ENCODE results near the gene MAD1L1. TPM values are rescaled to one million over a fixed set of nuclear protein-coding genes. Genes with fewer than 3 reads are reported as not detected.

MAD1L1 gene
- polyA plus RNA-seq, 3 donors from 2014 or later: 85.0 to 166 (median 97.0) TPM

GRCh38 chr7:1898628-1899185 lies 334.0 kb downstream of the MAD1L1 start:
- H3K9me3 Mint-ChIP-seq: no peaks in the 10 kb centered on the region
- peaks cover 0 to 3% (median 2%) of the 10 kb centered on the region in 3 donors for H3K27me3 Mint-ChIP-seq (ENCODE audit: low read depth in 3 of 3)
- H3K4me1 Mint-ChIP-seq: peaks cover 5 to 22% of the 10 kb centered on the region in 2 donors
- H3K36me3 Mint-ChIP-seq: peaks cover 0 to 12% (median 5%) of the 10 kb centered on the region in 3 donors
- H3K27ac Mint-ChIP-seq: peak overlapping the region in 1 of 6 donors; percentile 55
- no peak overlapping the region for H3K4me3 Mint-ChIP-seq
- no peak for DNase-seq

GRCh38 chr7:1897861-1898627 lies 334.7 kb downstream of the MAD1L1 start:
- H3K9me3 Mint-ChIP-seq: no peaks in the 10 kb centered on the region
- peak overlapping the region in 1 of 6 donors; percentile 55 for H3K27ac Mint-ChIP-seq
- H3K27me3 Mint-ChIP-seq (ENCODE audit: low read depth in 3 of 3): peaks cover 0 to 3% (median 2%) of the 10 kb centered on the region in 3 donors
- no peak overlapping the region for H3K4me3 Mint-ChIP-seq
- peaks cover 5 to 22% of the 10 kb centered on the region in 2 donors for H3K4me1 Mint-ChIP-seq
- DNase-seq: no peak
- H3K36me3 Mint-ChIP-seq: peaks cover 0 to 12% (median 5%) of the 10 kb centered on the region in 3 donors

GRCh38 chr7:1897076-1897860 lies 335.5 kb downstream of the MAD1L1 start:
- Mint-ChIP-seq H3K36me3 (peaks cover 0 to 12% (median 5%) of the 10 kb centered on the region in 3 donors), H3K4me1 (peaks cover 5 to 22% of the 10 kb centered on the region in 2 donors), H3K27ac (peak overlapping the region in 3 of 6 donors; percentile 7 to 46 (median 40)), H3K4me3 (no peak overlapping the region), H3K9me3 (no peaks in the 10 kb centered on the region), H3K27me3 (ENCODE audit: low read depth in 3 of 3) (peaks cover 0 to 3% (median 2%) of the 10 kb centered on the region in 3 donors)
- DNase-seq: no peak

GRCh38 chr7:1895664-1896515 lies 336.9 kb downstream of the MAD1L1 start:
- DNase-seq: no peak
- no peaks in the 10 kb centered on the region for H3K9me3 Mint-ChIP-seq
- H3K4me3 Mint-ChIP-seq: no peak overlapping the region
- H3K27ac Mint-ChIP-seq: no peak overlapping the region
- peaks cover 11 to 26% of the 10 kb centered on the region in 2 donors for H3K4me1 Mint-ChIP-seq
- H3K36me3 Mint-ChIP-seq: peaks cover 0 to 15% (median 5%) of the 10 kb centered on the region in 3 donors
- H3K27me3 Mint-ChIP-seq (ENCODE audit: low read depth in 3 of 3): peaks cover 0 to 3% (median 2%) of the 10 kb centered on the region in 3 donors

- H3K4me3 Mint-ChIP-seq: no peak overlapping the region
- H3K27ac Mint-ChIP-seq: no peak overlapping the region
- peaks cover 0 to 3% (median 2%) of the 10 kb centered on the region in 3 donors for H3K27me3 Mint-ChIP-seq (ENCODE audit: low read depth in 3 of 3)
- H3K9me3 Mint-ChIP-seq: no peaks in the 10 kb centered on the region
- DNase-seq: no peak
- peaks cover 17 to 31% of the 10 kb centered on the region in 2 donors for H3K4me1 Mint-ChIP-seq
- H3K36me3 Mint-ChIP-seq: peaks cover 0 to 15% (median 5%) of the 10 kb centered on the region in 3 donors
Measured at GRCh38 chr7:1894906-1895663, 337.7 kb downstream of the MAD1L1 start.

- DNase-seq: no peak
- H3K9me3 Mint-ChIP-seq: no peaks in the 10 kb centered on the region
- peaks cover 0 to 3% (median 2%) of the 10 kb centered on the region in 3 donors for H3K27me3 Mint-ChIP-seq (ENCODE audit: low read depth in 3 of 3)
- peaks cover 0 to 15% (median 5%) of the 10 kb centered on the region in 3 donors for H3K36me3 Mint-ChIP-seq
- peaks cover 23 to 37% of the 10 kb centered on the region in 2 donors for H3K4me1 Mint-ChIP-seq
- no peak overlapping the region for H3K4me3 Mint-ChIP-seq
- H3K27ac Mint-ChIP-seq: no peak overlapping the region
Measured at GRCh38 chr7:1894313-1894900, 338.3 kb downstream of the MAD1L1 start.

GRCh38 chr7:1893451-1893850 lies 339.3 kb downstream of the MAD1L1 start:
- Mint-ChIP-seq H3K4me1 (peaks cover 25 to 39% of the 10 kb centered on the region in 2 donors), H3K4me3 (no peak overlapping the region)

GRCh38 chr7:1893036-1893435 lies 339.7 kb downstream of the MAD1L1 start:
- Mint-ChIP-seq H3K36me3 (peaks cover 0 to 21% (median 10%) of the 10 kb centered on the region in 3 donors), H3K4me1 (peaks cover 25 to 40% of the 10 kb centered on the region in 2 donors), H3K27ac (no peak overlapping the region), H3K27me3 (ENCODE audit: low read depth in 3 of 3) (peaks cover 0 to 3% (median 0%) of the 10 kb centered on the region in 3 donors), H3K9me3 (no peaks in the 10 kb centered on the region), H3K4me3 (no peak overlapping the region)
- no peak for DNase-seq

More at GRCh38 chr7:1893451-1893850, 339.3 kb downstream of the MAD1L1 start:
- Mint-ChIP-seq H3K27me3 (ENCODE audit: low read depth in 3 of 3) (peaks cover 0 to 3% (median 0%) of the 10 kb centered on the region in 3 donors), H3K36me3 (peaks cover 0 to 17% (median 7%) of the 10 kb centered on the region in 3 donors), H3K9me3 (no peaks in the 10 kb centered on the region), H3K27ac (no peak overlapping the region)
- no peak for DNase-seq

GRCh38 chr7:1892011-1892965 lies 340.5 kb downstream of the MAD1L1 start:
- Mint-ChIP-seq H3K27me3 (ENCODE audit: low read depth in 3 of 3) (peaks cover 0 to 3% (median 0%) of the 10 kb centered on the region in 3 donors), H3K36me3 (peaks cover 0 to 29% (median 9%) of the 10 kb centered on the region in 3 donors), H3K4me1 (peaks cover 25 to 39% of the 10 kb centered on the region in 2 donors), H3K4me3 (no peak overlapping the region), H3K9me3 (no peaks in the 10 kb centered on the region), H3K27ac (no peak overlapping the region)
- DNase-seq: no peak

- Mint-ChIP-seq H3K4me1 (peaks cover 20 to 37% of the 10 kb centered on the region in 2 donors), H3K27ac (peak overlapping the region in 2 of 6 donors; percentile 23 to 64), H3K36me3 (peaks cover 0 to 21% (median 9%) of the 10 kb centered on the region in 3 donors), H3K9me3 (no peaks in the 10 kb centered on the region), H3K27me3 (ENCODE audit: low read depth in 3 of 3) (no peaks in the 10 kb centered on the region), H3K4me3 (peak overlapping the region in 1 of 5 donors; percentile 50)
- no peak for DNase-seq
Measured at GRCh38 chr7:1890289-1891235, 342.2 kb downstream of the MAD1L1 start.
